HG02759 (cell line): ENCODE results near the gene AGFG1.

Source experiments
- ATAC-seq: cut with Tn5 transposase; IDR thresholded peaks from one replicate; pipeline ENCODE4 v1.9.1; 2021; ENCODE audit warnings: mild to moderate bottlenecking, moderate library complexity; ENCODE audit not compliant: unreplicated experiment

Gene AGFG1

DNA sequence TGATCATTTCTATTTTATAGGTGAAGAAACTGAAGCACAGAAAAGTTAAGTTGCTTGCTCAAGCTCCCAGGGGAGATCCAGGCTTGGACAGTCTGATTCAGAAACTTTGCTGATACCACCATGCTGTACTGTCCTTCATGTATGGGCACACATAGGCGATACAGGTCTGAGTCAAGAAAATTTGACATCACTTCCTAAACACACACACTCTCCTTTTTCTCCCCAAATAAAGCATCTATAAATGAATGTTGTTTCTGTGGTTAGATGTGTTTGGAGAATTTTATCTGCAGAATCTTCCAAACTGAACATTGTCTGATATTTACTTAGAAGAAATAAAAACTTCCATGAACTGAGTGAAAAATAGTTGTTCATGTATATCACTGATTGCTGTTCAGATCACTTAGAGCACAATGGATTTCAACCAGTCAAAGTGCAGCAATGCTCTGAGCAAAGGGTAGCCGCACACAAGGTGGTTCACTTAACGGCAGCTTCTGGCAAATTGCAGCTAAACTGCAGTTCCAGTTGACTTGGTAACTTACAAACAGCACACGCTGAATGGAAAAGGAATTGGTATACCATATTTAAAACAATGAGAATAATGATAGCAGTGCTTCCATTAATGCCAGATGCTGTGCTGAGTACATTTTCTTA is 10.0 kb upstream of the AGFG1 start:
- ATAC-seq = peak; percentile 21

DNA sequence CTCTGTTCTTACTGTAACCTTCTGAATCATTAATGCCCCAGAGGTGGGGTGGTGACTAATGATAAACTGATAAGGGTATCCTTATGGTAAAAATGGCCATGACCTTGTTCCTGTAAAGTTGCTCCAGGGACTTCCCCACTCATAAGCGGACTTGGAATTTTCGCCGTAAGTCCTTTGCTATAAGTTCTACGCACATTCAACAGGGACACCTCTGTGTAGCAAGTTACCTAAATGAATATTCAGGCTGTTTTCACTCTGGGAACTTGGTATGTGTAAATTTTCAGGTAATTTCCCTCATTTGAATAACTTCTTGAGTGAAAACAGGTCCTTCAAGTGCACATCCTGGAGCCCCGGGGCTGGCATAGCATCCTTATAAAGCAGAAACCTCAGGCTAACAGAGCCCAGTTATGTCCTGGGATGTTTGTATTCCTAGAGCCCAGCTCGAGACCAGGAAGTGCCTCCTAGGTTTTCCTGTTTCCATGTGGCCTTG is 9.4 kb upstream of the AGFG1 start:
- peak; percentile 62 for ATAC-seq

DNA sequence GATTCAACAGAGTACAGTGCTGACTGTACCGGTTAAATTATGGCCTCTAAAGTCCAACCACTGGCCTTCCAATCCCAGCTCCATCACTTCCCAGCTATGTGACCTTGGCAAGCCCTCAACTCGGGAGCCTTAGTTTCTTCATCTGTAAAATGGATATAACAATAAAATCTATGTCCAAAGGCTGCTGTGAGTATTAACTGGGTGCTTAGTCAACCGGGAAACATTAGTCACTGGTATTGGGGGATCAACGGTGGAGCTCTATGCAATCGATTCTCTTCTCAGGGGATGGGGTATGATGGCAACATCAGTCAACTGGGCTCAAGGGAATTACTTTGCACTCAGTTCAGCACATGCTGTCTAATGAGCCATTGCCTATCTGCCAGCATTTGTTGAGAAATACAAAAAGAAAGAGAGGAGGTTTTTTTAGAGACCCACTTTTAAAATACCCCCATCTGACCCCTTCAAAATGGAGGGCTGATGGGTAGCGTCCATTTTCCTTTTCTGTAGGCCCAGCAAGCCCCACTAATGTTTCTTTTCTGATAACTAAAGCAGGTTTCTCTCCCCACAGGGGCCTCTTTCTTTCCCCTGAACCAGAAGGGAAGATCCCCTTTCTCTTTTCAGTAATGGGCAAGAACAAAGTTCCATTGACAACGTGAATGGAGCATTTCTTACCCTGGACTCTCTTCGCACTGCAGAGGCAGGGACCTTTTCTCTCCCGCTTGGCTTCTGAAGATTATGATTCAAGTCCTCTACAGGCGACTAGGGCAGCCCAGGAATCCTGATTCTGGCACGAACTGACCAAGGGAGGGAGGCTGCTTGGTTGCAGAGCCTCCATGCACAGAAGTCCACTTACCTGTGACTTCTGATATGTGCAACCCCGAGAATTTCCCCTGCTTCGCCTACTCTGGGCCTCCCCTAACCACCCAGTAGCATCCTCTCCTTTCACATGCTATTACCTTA is 8.7 kb upstream of the AGFG1 start:
- ATAC-seq = peak; percentile 37

DNA sequence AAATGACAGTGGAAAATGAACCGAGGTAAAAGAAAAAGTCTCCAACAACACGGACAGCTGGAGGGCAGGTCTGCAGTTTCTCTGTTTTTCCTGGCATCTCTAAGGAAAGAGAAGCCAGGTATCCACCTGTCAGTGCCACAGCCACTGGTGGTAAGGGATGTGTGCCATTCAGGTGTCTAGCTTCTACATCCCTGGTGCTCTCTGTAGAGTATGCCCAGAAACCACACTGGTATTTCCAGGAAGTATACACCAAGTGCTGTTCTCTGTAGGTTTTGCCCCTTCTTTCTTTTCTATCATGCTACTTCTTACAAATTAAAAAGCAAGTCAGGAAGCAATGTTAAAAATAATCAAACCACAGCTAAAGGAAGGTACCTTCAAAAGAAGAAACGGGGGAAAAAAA is 7.6 kb upstream of the AGFG1 start:
- no peak for ATAC-seq

GRCh38 chr2:227464851-227465250 is 7.1 kb upstream of the AGFG1 start:
- ATAC-seq = no peak

- no peak for ATAC-seq
These were observed 4.9 kb upstream of the AGFG1 start for GRCh38 chr2:227466887-227467600.

GRCh38 chr2:227471412-227471811 is 544 bp upstream of the AGFG1 start:
- ATAC-seq = no peak

- ATAC-seq = peak; percentile 78
These were observed 537 bp downstream of the AGFG1 start for GRCh38 chr2:227472265-227473121.

GRCh38 chr2:227473122-227473461 is 1.1 kb downstream of the AGFG1 start:
- ATAC-seq = no peak

DNA sequence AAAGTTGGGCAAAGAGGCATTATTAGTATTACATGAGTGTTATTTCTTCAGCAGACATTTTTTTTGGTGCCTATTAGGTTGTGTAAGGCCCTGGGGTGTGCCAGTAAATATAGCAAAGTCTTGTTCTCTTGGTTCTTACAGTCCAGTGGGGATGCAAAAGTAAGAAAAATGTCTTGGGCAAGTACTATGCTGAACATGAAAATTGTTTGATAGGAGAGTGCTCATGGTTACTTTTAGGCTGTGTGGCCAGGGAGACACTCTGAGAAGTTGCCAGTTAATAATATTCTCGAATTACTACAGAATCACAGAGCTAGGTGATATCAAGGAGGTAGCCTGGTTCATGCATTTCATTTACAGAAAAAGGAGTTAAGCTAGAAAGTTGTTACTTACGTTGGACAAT is 1.9 kb downstream of the AGFG1 start:
- no peak for ATAC-seq

DNA sequence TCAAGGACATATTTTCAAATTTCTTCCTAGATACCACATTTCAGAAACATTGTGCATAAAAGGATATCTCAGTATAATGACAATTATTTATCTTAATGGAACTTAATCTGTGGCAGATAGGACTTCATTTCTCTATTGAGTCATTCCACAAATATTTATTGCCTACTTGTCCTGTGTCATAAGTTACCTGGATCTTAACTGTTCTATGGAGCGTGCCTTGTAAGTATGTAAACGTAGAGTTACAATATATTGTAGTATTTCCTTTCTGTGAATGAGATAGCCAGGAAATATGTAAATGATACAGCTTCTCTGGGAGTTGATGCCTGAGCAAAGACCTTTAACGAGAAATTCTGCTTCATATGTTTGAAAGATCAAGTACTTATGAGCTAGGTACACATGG is 2.5 kb downstream of the AGFG1 start:
- no peak for ATAC-seq

DNA sequence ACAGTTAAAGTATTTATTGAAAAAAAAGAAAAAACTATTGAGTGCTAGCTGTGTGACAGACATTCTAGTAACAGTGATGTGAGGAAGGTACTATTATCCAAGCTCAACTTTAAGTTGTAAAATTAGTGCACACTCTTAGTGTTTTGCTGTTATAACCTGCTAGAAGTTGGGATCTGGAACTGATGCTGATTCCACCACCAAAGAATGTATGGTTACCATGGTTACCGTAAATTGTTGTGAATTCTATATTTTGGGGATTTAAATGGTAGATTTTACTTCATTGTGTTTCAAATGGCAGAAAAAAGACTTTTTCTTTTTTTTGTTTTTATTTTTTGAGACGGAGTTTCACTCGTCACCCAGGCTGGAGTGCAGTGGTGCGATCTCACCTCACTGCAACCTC is 5.3 kb downstream of the AGFG1 start:
- ATAC-seq = no peak

- peak; percentile 42 for ATAC-seq
These were observed 8.0 kb downstream of the AGFG1 start for GRCh38 chr2:227479865-227480475.

DNA sequence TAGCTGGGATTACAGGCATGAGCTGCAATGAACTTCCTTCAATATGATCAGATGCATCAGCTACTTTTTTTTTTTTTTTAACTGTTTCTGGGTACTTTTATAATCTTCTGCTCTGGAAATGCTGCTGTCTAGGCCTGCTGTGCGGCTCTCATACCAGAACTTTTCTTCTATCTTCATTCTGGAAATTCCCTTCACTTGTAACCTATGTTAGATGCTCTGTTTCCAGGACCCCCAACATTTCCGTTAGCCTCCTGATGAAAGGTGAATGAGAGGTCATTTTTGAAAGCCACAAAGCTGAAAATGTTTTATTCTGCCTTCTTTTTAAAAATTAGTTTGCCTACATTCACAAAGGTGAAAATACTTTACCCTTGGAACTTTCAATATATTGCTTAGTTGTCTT is 8.6 kb downstream of the AGFG1 start:
- peak; percentile 61 for ATAC-seq

DNA sequence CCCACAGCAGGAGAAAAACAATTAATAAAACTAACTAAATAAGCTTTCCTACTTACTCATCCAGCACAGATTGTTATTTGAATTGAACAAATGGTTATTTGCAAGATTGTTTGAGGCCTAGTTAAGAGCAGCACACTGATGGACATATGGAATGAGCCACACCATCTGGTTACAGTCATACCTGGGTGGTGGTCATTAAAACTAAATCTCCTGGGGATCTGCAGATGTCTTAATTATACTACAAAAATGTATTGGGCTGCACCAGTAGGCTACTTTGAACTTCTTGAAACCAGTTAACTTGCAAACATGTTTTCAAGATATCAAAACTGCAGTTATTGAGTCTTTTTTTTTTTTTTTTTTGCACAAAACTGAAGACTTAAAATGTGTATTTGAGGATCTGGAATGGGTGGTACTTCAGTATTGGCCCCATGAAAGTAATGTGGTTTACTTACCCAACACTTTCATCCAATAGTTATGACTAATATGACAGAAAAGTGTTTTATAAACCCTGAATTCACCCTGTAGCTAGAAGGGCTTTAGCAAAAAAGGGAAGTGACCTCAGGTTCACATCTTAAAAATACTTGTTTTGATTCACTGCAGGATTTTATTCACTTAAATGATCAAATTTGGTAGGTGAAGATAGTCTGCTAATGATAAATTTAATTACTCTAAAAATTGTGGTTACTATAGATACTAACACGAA is 10.8 kb downstream of the AGFG1 start:
- peak; percentile 70 for ATAC-seq

- no peak for ATAC-seq
These were observed 13.5 kb downstream of the AGFG1 start for GRCh38 chr2:227485429-227485828.

DNA sequence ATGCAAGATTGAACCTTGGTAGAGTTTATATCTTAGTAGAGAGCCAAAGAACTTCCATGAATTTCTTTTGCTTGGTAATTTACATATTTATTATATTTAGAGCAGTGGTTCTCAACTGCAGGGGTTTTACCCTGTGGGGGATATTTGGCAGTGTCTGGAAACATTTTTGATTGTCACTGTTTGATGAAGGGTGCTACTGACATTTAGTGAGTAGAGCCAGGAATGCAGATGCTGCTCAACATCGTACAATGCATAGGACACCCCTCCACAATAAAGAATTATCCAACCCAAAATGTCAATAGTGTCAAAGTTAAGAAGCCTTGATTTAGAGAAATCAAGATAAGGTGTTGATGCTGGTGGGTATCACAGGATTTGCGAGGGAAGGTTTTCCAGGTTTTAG is 14.7 kb downstream of the AGFG1 start:
- ATAC-seq = no peak

GRCh38 chr2:227488045-227488444 is 16.1 kb downstream of the AGFG1 start:
- no peak for ATAC-seq

DNA sequence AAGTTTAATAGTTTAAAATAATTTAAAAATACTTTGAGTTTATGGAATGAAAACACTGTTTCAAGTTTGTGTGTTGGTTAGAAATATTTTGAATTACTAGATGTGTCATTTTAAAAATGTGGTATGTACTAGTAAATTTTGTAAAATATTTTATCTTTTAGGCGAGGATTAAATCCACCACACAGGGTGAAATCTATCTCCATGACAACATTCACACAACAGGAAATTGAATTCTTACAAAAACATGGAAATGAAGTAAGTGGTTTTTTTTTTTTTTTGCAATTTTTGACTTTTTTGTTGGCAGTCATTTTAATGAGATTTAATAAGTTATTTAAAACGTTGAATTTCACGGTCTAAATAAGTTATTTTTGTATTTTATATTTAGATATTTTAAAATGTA is 19.4 kb downstream of the AGFG1 start:
- ATAC-seq = no peak

DNA sequence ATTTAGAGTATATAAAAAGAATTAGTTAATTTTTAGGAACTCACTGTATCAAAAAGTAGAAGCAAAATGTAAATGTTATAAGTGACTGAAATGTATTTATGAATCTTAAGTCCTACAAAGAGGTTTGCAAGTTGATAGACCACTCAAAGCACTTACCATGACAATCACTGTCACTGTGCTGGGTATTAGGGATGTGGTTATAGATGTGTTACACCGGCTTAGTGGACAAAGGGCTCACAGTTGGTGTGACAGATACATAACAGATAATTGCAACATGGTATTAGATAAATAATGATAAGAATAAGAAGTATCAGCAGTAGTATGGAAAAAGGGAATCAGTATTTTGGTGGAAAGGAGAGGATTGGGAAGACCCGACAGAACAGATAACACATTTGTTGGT is 21.6 kb downstream of the AGFG1 start:
- ATAC-seq = no peak
